SK-N-SH (cell line): ENCODE measurements around the gene GPR162.

Source experiments
- CTCF ChIP-seq: fragments of 200-600 bp; sonication (generic); IDR thresholded peaks from 2 replicates; pipeline ENCODE4 v1.6.1; 2017; ENCODE audit warnings: antibody characterized with exemption, mild to moderate bottlenecking, moderate library complexity
- FOXM1 ChIP-seq: IDR thresholded peaks from 2 replicates; pipeline ENCODE4 v1.4.0; 2012; ENCODE audit warnings: low read depth, mild to moderate bottlenecking
- NFIC ChIP-seq: IDR thresholded peaks from 2 replicates; pipeline ENCODE4 v1.4.0; 2012; ENCODE audit warnings: borderline replicate concordance
- POLR2AphosphoS5 ChIP-seq: IDR thresholded peaks from 2 replicates; pipeline ENCODE4 v1.6.1; 2012; ENCODE audit warnings: low read depth, low read length
- RAD21 ChIP-seq: IDR thresholded peaks from 2 replicates; pipeline ENCODE4 v1.6.1; 2012; ENCODE audit warnings: mild to moderate bottlenecking, low read length
- RCOR1 ChIP-seq: fragments of 150-350 bp; IDR thresholded peaks from 2 replicates; pipeline ENCODE4 v1.6.1; 2017; ENCODE audit warnings: antibody characterized with exemption, low read length
- YY1 ChIP-seq: IDR thresholded peaks from 2 replicates; pipeline ENCODE4 v1.4.0; 2012; ENCODE audit warnings: low read depth, mild to moderate bottlenecking
- TF ChIP-seq, protein P1 (sequence below): IDR thresholded peaks from 2 replicates; pipeline ENCODE4 v1.6.1; 2012; ENCODE audit warnings: mild to moderate bottlenecking, low read depth, low read length, moderate library complexity

DNA sequence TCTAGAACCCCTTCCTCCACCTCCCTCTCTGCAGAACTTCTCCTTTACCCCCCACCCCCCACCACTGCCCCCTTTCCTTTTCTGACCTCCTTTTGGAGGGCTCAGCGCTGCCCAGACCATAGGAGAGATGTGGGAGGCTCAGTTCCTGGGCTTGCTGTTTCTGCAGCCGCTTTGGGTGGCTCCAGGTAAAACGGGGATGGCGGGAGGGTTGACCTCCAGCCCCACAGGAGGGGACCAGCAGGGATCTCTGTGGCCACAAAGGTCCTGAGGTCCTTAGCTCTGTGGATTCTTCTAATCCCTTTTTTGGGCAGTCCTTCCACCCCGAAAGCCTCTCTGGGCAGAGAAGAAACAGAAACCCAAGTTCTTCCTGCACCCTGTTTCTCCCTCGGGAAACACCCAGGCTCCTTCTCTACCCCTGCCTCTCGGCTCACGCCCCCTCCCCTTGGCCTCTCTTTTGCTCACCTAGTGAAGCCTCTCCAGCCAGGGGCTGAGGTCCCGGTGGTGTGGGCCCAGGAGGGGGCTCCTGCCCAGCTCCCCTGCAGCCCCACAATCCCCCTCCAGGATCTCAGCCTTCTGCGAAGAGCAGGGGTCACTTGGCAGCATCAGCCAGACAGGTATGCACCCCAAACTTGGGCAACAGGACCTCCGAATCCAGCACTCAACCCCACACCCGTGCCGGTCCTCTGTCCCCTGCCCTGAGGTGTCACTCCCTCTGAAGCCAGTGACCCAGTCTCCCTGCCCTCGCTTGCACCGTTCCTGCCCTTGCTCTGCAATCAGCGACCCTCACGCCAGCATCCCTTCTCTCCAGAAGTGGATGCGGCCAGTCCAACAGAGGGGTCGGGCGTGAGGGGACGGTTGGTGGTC lies 48.7 kb upstream of the GPR162 start:
- TF ChIP-seq CTCF (no peak), YY1 (no peak), RCOR1 (no peak), RAD21 (no peak), NFIC (no peak), FOXM1 (no peak), POLR2AphosphoS5 (no peak)
- TF ChIP-seq, protein P1, sequence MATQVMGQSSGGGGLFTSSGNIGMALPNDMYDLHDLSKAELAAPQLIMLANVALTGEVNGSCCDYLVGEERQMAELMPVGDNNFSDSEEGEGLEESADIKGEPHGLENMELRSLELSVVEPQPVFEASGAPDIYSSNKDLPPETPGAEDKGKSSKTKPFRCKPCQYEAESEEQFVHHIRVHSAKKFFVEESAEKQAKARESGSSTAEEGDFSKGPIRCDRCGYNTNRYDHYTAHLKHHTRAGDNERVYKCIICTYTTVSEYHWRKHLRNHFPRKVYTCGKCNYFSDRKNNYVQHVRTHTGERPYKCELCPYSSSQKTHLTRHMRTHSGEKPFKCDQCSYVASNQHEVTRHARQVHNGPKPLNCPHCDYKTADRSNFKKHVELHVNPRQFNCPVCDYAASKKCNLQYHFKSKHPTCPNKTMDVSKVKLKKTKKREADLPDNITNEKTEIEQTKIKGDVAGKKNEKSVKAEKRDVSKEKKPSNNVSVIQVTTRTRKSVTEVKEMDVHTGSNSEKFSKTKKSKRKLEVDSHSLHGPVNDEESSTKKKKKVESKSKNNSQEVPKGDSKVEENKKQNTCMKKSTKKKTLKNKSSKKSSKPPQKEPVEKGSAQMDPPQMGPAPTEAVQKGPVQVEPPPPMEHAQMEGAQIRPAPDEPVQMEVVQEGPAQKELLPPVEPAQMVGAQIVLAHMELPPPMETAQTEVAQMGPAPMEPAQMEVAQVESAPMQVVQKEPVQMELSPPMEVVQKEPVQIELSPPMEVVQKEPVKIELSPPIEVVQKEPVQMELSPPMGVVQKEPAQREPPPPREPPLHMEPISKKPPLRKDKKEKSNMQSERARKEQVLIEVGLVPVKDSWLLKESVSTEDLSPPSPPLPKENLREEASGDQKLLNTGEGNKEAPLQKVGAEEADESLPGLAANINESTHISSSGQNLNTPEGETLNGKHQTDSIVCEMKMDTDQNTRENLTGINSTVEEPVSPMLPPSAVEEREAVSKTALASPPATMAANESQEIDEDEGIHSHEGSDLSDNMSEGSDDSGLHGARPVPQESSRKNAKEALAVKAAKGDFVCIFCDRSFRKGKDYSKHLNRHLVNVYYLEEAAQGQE = no peak
